OCI-LY7 (cell line): ENCODE measurements around the gene HIPK3. TPM values are rescaled to one million over a fixed set of nuclear protein-coding genes. Genes with fewer than 3 reads are reported as not detected.

Experiments used
- BruUV-seq: library from RNA; stranded (reverse); fragments of 400-500 nt; replicated peaks from 2 replicates; lab custom pipeline; 2021; lab: Mats Ljungman, UMichigan
- CTCF ChIA-PET: fragments of 300-600 bp; sonication (Branson Sonifier 250); formaldehyde crosslinking; loops from one replicate; lab custom pipeline; 2022; ENCODE audit warnings: antibody characterized with exemption; ENCODE audit not compliant: unreplicated experiment; lab: Charles Lee
- POLR2A ChIA-PET: fragments of 300-600 bp; sonication (Branson Sonifier 250); formaldehyde crosslinking; loops from one replicate; lab custom pipeline; 2022; ENCODE audit warnings: antibody characterized with exemption; lab: Charles Lee
- DNase-seq: peaks from one replicate; pipeline ENCODE4 v3.0.0-alpha.2; 2015; ENCODE audit warnings: low spot score
- H2AFZ ChIP-seq: fragments of 200-600 bp; sonication (generic), shearing (Covaris generic); 2 replicates; pipeline ENCODE4 v1.6.1; 2014; ENCODE audit warnings: mild to moderate bottlenecking, antibody characterized with exemption, low read length, moderate library complexity
- H3K27ac ChIP-seq: fragments of 200-600 bp; sonication (generic); 2 replicates; pipeline ENCODE4 v1.5.1; 2014; ENCODE audit warnings: mixed run types, low read depth, mild to moderate bottlenecking, moderate library complexity, low read length, inconsistent platforms; ENCODE audit not compliant: poor library complexity, severe bottlenecking
- H3K36me3 ChIP-seq: fragments of 200-600 bp; sonication (generic); 2 replicates; pipeline ENCODE4 v1.6.1; 2014; ENCODE audit warnings: mild to moderate bottlenecking, antibody characterized with exemption, low read length, moderate library complexity, mixed read lengths; ENCODE audit not compliant: insufficient read depth
- H3K4me1 ChIP-seq: fragments of 200-600 bp; sonication (generic); 2 replicates; pipeline ENCODE4 v1.5.1; 2014; ENCODE audit warnings: mild to moderate bottlenecking, low read length; ENCODE audit not compliant: insufficient read depth, poor library complexity, severe bottlenecking
- H3K4me2 ChIP-seq: fragments of 200-600 bp; sonication (generic); 2 replicates; pipeline ENCODE4 v1.6.1; 2014; ENCODE audit warnings: mild to moderate bottlenecking, low read length
- H3K4me3 ChIP-seq: fragments of 200-600 bp; sonication (generic); 2 replicates; pipeline ENCODE4 v1.5.1; 2014; ENCODE audit warnings: mild to moderate bottlenecking, low read depth, low read length; ENCODE audit not compliant: poor library complexity, severe bottlenecking
- H3K79me2 ChIP-seq: fragments of 200-600 bp; sonication (generic); 2 replicates; pipeline ENCODE4 v1.6.1; 2016; ENCODE audit warnings: low read depth, mild to moderate bottlenecking, low read length, moderate library complexity, mixed read lengths; ENCODE audit not compliant: insufficient read depth
- H3K9me2 ChIP-seq: fragments of 200-600 bp; sonication (generic); 2 replicates; pipeline ENCODE4 v1.6.1; 2016; ENCODE audit warnings: mild to moderate bottlenecking, low read length, mixed read lengths; ENCODE audit not compliant: insufficient read depth
- H3K9me3 ChIP-seq: fragments of 200-600 bp; sonication (generic); 2 replicates; pipeline ENCODE4 v1.6.1; 2014; ENCODE audit warnings: mild to moderate bottlenecking, mixed run types, low read length, mixed read lengths
- H4K20me1 ChIP-seq: fragments of 200-600 bp; sonication (generic); 2 replicates; pipeline ENCODE4 v1.6.1; 2014; ENCODE audit warnings: mild to moderate bottlenecking, antibody characterized with exemption, low read length, moderate library complexity, mixed read lengths; ENCODE audit not compliant: insufficient read depth
- EZH2phosphoT487 ChIP-seq: fragments of 200-600 bp; sonication (generic); IDR thresholded peaks from 2 replicates; pipeline ENCODE4 v1.6.1; 2018; ENCODE audit warnings: low read depth, borderline replicate concordance, mild to moderate bottlenecking, mixed run types, antibody characterized with exemption, low read length, moderate library complexity, mixed read lengths
- intact Hi-C: fragments of 100-400 bp; cut with micrococcal nuclease; formaldehyde crosslinking; loops from one replicate; pipeline ENCODE4 v1.10.0; 2022; ENCODE audit not compliant: unreplicated experiment
- total RNA-seq, 2 experiments: library from RNA; depleted of rRNA in 1 of 2; stranded (reverse); fragments of >200 nt in 1 of 2; shearing (Covaris generic) in 1 of 2; gene quantifications; 2 replicates each; pipeline ENCODE4 v1.2.3, GENCODE V29; 2014 to 2022
- TF ChIP-seq, protein P1 (sequence below): fragments of 200-600 bp; sonication (generic); conservative IDR thresholded peaks from 2 replicates; pipeline ENCODE4 v1.5.1; 2014; ENCODE audit warnings: mild to moderate bottlenecking, antibody characterized with exemption, low read length, moderate library complexity, mixed read lengths

Gene HIPK3
- total RNA-seq, 2 experiments from 2014 or later, result 19.0 to 28.4 TPM

- Histone ChIP-seq H3K4me3 (no peak overlapping the region), H3K36me3 (no peaks in the 10 kb centered on the region), H3K4me1 (no peaks in the 10 kb centered on the region), H3K4me2 (no peak overlapping the region), H4K20me1 (no peaks in the 10 kb centered on the region; the same call in 1 of the 2 replicates), H3K27ac (no peak overlapping the region), H3K9me3 (no peaks in the 10 kb centered on the region), H3K79me2 (no peaks in the 10 kb centered on the region), H2AFZ (no peak overlapping the region), H3K9me2 (no peaks in the 10 kb centered on the region)
- intact Hi-C loops, result no loop called here
- DNase-seq, result no peak
- ChIA-PET POLR2A (no interaction called here), CTCF (no interaction called here)
- no peak for TF ChIP-seq EZH2phosphoT487
- TF ChIP-seq, protein P1, sequence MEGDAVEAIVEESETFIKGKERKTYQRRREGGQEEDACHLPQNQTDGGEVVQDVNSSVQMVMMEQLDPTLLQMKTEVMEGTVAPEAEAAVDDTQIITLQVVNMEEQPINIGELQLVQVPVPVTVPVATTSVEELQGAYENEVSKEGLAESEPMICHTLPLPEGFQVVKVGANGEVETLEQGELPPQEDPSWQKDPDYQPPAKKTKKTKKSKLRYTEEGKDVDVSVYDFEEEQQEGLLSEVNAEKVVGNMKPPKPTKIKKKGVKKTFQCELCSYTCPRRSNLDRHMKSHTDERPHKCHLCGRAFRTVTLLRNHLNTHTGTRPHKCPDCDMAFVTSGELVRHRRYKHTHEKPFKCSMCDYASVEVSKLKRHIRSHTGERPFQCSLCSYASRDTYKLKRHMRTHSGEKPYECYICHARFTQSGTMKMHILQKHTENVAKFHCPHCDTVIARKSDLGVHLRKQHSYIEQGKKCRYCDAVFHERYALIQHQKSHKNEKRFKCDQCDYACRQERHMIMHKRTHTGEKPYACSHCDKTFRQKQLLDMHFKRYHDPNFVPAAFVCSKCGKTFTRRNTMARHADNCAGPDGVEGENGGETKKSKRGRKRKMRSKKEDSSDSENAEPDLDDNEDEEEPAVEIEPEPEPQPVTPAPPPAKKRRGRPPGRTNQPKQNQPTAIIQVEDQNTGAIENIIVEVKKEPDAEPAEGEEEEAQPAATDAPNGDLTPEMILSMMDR, result no peak
- BruUV-seq, result no TSS peak
Observed at GRCh38 chr11:33310720-33311500, 53.7 kb downstream of the HIPK3 start.

DNA sequence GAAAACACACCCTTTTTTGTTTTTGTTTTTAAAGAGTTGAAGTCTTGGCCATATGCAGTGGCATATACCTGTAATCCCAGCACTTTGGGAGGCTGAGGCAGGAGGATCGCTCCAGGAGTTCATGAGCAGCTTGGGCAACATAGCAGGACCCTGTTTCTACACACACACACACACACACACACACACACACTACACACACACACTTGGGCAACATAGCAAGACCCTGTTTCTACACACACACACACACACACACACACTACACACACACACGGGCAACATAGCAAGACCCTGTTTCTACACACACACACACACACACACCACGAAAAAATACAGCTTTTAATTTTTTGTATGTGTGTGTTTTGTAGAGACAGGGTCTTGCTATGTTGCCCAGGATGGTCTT lies 54.5 kb downstream of the HIPK3 start:
- intact Hi-C loops, result no loop called here
- H3K79me2 ChIP-seq, result no peaks in the 10 kb centered on the region
- H3K9me2 ChIP-seq, result no peaks in the 10 kb centered on the region
- no peaks in the 10 kb centered on the region for H3K4me1 ChIP-seq
- BruUV-seq, result no TSS peak
- CTCF ChIA-PET, result no interaction called here
- TF ChIP-seq, protein P1, result no peak
- TF ChIP-seq EZH2phosphoT487, result no peak
- no peak for DNase-seq
- no peaks in the 10 kb centered on the region for H3K9me3 ChIP-seq
- no peaks in the 10 kb centered on the region for H3K36me3 ChIP-seq
- no peak overlapping the region for H3K4me2 ChIP-seq
- no peak overlapping the region for H3K27ac ChIP-seq
- H3K4me3 ChIP-seq, result no peak overlapping the region
- no peaks in the 10 kb centered on the region; the same call in 1 of the 2 replicates for H4K20me1 ChIP-seq
- no peak overlapping the region for H2AFZ ChIP-seq
- POLR2A ChIA-PET, result interaction anchor here (0.5 to 0.9 kb wide), 3 partner anchors 9 to 156 kb away, joined by 3 to 4 read pairs (median 3); no protein-coding TSS in a partner anchor

- H2AFZ ChIP-seq, result no peak overlapping the region
- no peak overlapping the region for H3K4me3 ChIP-seq
- no peak overlapping the region for H3K27ac ChIP-seq
- POLR2A ChIA-PET, result no interaction called here
- intact Hi-C loops, result loop anchor here (2.0 kb wide), 1 partner anchor 21 kb away; no protein-coding TSS in a partner anchor
- H3K79me2 ChIP-seq, result no peaks in the 10 kb centered on the region
- H3K9me2 ChIP-seq, result no peaks in the 10 kb centered on the region
- no peak overlapping the region for H3K4me2 ChIP-seq
- H3K9me3 ChIP-seq, result no peaks in the 10 kb centered on the region
- BruUV-seq, result no TSS peak
- H3K36me3 ChIP-seq, result no peaks in the 10 kb centered on the region
- no peaks in the 10 kb centered on the region for H4K20me1 ChIP-seq
- no peaks in the 10 kb centered on the region for H3K4me1 ChIP-seq
- TF ChIP-seq EZH2phosphoT487, result no peak
- TF ChIP-seq, protein P1, result no peak
- CTCF ChIA-PET, result no interaction called here
- DNase-seq, result no peak
Observed at GRCh38 chr11:33315822-33316221, 58.6 kb downstream of the HIPK3 start.
